ENCODE data around the gene NOTCH1. TPM values are rescaled to one million over a fixed set of nuclear protein-coding genes. Genes with fewer than 3 reads are reported as not detected.
"Not testable (repeated sequence)": the region's sequence is repeated elsewhere in the genome, so short reads cannot be mapped to it uniquely, and the experiment has no call there.

The NOTCH1 gene
- 22.2 and 23.3 TPM in 2 replicates for total RNA-seq (2014; rRNA removed; shearing (Covaris generic))

DNA sequence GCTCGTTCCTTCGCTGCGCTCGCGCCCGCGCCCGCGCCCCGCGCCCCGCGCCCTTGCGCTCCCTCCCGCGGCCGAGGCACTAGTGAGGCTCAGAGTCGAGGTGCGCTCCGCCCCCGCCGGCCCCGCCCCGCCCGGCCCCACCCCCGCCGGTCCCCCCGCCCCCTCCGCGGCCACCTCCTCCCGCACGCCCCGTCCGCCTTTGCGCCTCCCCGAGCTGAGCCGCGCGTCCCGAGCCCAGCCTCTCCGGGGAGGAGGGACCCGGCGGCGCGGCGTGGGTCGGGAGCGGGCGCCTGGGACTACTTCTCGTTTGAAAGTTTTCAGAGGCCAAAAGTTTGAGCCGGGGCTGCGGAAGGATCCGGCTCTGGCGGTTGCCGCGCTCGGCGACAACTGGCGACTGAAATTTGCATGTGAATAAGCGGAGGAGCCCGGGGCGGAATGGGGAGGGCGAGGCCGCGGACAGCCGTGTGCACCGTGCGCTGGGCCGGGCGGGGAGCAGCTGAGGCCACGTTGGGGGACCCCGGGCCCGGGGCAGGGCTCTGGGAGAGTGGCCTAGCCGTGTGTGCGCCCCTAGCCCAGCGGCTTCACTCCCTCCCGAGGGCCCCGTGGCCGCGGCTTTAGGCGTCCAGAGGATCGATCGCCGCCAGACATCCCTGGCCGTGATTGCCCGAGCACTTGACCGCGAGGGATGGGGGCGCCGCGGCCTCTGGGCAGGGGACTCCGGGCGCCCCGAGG, at the start of gene NOTCH1:
TSS of gene NOTCH1 (minus strand) at position 84 of the 732 bp plus-strand sequence. CDS start 262 bp downstream, outside the sequence.
- DNase-seq (ENCODE audit: low spot score), result peak; percentile 90

DNA sequence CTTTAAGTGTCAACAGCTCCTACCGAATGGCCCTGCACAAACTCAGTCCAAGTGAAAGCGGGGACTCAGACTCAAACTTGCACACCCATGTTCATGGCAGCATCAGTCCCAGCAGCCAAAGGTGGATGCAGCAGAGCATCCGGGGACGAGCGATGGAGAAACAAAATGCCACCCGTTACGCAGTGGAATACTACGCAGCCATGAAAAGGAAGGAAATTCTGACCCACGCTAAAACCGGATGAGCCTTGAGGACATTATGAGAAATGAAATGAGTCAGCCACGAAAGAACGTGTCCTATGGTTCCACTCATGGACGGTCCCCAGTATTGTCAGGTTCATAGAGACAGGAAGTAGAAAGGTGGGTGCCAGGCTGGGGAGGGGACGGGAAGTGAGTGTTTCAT, 48.6 kb upstream of the NOTCH1 start:
- DNase-seq (ENCODE audit: low spot score), result no peak

- no peak for DNase-seq (ENCODE audit: low spot score)
Observed at GRCh38 chr9:136593581-136593980, 47.7 kb upstream of the NOTCH1 start.

DNA sequence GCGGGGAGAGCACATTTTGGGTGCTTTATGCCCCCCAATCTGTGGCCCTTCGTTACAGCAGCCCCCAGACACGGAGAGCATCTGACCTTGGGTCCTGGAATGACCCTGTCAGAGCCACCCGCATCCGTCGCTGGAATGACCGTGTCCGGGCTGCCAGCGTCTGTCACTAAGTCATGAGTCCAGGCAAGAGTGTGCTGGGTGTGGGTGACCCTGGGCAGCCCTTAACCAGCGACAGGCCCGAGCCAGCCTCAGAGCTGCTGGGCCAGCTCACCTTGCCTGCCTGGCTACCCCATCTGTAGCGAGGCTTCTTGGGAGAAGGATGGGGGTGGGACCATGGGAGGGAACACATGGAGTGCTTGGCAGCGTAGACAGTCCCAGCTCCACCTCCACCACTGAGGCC, 46.8 kb upstream of the NOTCH1 start:
- no peak for DNase-seq (ENCODE audit: low spot score)

GRCh38 chr9:136590821-136591752, 45.2 kb upstream of the NOTCH1 start:
- DNase-seq (ENCODE audit: low spot score), result no peak

GRCh38 chr9:136589766-136590763, 44.2 kb upstream of the NOTCH1 start:
- no peak for DNase-seq (ENCODE audit: low spot score)

- no peak for DNase-seq (ENCODE audit: low spot score)
Observed at GRCh38 chr9:136588663-136589464, 43.0 kb upstream of the NOTCH1 start.

DNA sequence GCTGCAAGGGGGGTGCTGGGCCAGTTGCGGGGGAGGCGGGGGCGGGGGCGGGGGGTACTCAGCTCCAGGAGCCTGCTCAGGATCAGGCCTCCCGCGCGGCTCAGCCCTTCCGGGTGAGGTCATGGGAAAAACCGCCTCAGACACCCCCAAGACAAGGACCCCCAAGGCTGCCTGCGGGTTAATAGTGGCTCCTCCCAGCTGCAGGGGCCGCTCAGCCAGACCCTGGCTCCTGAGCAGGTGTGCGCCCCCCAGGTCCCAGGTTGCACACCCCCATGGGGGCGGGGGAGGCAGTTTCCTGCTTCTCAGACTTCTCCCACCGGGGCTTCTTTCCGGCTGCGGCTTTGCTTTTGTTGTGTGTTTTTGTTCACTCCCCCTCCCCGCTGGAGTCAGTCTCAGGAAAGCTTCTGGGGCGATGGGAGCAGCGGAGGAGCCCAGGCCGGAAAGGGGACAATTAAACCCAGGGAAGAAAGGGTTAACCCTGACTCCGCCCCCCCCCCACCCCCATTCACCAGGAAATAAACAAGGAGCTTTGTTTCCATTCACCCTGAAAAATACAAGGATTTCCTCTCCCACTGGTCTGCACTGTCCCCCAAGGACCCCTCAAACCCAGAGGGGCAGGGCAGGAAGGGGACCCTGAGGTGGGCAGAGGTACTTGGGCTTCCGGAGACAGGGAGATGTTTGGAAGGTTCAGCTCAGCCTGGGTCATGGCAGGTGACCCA, 42.3 kb upstream of the NOTCH1 start:
- no peak for DNase-seq (ENCODE audit: low spot score)

- DNase-seq (ENCODE audit: low spot score), result no peak
Observed at GRCh38 chr9:136587145-136587943, 41.5 kb upstream of the NOTCH1 start.

DNA sequence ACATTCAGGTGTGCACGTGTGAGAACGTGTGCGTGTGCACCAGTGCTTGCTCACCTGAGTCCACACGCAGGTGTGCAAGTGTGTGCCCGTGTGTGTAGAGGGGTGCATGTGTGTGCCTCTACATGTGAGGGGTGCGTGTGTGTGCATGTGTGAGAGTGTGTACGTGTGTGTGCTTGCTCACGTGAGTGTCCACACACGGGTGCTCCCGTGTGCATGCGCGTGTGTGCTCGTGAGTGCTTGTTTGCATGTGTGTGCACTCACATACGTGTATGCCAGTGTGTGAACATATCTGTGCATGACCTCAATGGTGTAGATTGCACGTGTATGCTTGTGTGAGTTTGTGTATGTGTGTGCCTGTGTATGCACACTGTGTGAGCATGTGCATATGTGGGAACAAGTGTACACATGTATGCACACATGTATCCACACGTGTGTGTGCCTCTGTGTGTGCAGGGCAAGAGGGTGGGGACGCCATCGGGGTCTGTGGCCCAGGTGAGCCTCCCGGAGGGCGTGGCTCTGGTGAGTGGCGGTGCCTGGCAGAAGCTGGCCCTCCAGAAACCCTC, 40.6 kb upstream of the NOTCH1 start:
- DNase-seq (ENCODE audit: low spot score), result no peak

- no peak for DNase-seq (ENCODE audit: low spot score)
Observed at GRCh38 chr9:136585531-136586120, 39.8 kb upstream of the NOTCH1 start.

DNA sequence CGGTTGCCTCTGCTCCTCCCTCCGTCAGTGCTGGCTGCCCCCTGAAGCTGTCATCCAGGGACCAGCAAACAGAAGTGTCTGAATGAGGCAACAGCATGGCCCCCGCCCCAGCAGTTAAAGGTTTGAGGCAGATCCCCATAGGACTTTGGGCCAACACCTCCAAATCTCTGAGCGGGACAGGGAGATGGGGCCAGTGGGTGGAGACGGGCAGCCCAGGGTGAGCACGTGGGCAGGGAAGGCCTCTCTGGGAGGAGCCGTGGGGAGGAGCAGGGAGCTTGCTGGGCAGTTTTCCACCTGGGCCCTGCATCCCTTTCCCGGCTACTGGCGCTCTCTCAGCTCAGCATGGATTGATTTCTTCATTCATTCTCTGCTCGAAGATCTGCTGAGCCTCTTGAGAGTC, 39.1 kb upstream of the NOTCH1 start:
- DNase-seq (ENCODE audit: low spot score), result peak; percentile 53

DNA sequence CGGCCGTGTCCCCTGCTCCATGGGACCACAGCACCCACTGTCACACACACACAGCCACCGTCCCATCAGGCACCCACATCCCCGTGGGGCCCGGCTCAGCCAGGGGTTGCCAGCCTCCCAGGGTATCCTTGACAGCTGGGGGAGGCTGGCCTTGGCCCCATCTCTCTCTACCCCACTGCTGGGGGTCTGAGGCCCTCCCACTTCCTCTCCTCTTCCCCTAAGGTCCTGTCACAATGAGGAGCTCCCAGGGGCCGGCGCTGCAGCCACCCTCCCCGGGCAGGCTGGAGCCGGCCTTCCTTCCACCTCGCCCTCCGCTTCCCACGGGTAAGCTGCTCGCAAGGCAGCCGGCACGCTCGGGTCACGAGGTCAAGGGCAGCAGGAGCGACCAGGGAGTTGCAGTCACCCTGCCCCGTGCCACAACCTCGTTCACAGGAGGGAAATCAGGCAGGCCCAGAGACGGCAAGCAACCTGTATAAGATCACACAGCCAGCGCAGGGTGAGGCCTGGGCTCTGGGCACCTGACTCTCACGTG, 38.6 kb upstream of the NOTCH1 start:
- no peak for DNase-seq (ENCODE audit: low spot score)

GRCh38 chr9:136582977-136583735, 37.3 kb upstream of the NOTCH1 start:
- DNase-seq (ENCODE audit: low spot score), result no peak

DNA sequence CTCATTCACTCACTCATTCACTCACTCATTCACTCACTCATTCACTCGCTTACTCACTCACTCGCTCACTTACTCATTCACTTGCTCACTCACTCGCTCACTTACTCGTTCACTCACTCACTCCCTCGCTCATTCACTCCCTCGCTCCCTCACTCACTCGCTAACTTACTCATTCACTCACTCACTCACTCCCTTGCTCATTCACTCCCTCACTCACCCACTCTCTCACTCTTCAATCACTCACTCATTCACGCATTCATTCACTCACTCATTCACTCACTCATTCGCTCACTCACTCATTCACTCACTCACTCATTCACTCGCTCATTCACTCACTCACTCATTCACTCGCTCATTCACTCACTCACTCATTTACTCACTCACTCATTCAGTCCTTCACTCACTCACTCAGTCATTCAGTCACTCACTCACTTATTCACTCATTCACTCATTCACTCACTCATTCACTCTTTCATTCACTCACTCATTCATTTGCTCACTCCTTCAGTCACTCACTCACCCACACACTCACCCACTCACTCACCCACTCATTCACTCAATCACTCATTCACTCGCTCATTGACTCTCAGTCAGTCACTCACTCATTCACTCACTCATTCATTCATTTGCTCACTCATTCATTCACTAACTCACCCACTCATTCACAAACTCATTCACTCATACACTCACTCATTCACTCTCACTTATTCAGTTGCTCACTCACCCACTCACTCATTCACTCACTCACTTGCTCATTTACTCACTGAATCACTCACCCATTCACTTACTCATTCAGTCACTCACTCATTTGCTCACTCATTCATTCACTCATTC, 36.0 kb upstream of the NOTCH1 start:
- no peak for DNase-seq (ENCODE audit: low spot score)

DNA sequence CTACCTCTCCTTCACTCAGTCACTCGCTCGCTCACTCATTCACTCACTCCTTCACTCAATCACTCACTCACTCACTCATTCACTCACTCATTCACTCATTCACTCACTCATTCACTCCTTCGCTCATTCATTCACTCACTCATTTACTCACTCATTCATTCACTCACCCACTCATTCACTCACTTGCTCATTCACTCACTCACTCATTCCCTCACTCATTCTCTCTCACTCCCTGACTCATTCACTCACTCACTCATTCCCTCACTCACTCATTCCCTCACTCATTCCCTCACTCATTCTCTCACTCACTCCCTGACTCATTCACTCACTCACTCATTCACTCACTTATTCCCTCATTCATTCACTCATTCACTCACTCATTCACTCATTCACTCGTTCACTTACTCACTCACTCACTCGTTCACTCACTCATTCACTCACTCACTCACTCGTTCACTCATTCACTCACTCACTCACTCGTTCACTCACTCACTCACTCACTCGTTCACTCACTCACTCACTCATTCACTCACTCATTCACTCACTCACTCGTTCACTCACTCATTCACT, 33.9 kb upstream of the NOTCH1 start:
- DNase-seq (ENCODE audit: low spot score), result not testable (repeated sequence)

Measured in A172 (cell line).